Globus pallidus (tissue), 1 donor: ENCODE results near the gene PLPPR5.

Experiments used
- DNase-seq: peaks from one replicate; pipeline ENCODE4 v3.0.0-alpha.2; 2015; ENCODE audit warnings: low spot score

PLPPR5 gene

GRCh38 chr1:98967122-98967521, 37.5 kb downstream of the PLPPR5 start:
- DNase-seq: no peak

- DNase-seq: no peak
These were observed 39.3 kb downstream of the PLPPR5 start for GRCh38 chr1:98965394-98965793.

GRCh38 chr1:98964198-98964597, 40.5 kb downstream of the PLPPR5 start:
- no peak for DNase-seq

GRCh38 chr1:98963064-98963758, 41.5 kb downstream of the PLPPR5 start:
- no peak for DNase-seq

DNA sequence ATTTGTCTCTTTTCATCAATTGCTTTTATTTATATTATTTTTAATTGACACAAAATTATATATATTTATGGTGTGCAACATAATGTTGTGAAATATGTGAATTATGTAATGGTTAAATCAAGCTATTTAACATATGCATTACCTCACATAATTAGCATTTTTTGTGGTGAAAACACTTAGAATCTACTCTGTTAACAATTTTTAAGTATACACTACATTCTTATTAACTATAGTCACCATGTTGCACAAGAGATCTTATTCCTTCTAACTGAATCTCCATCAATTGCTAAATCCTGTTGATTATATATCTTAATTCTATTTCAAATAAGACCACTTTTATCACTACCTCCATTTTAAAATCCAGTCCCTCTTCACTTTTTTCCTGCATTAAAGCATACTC, 42.5 kb downstream of the PLPPR5 start:
- no peak for DNase-seq

DNA sequence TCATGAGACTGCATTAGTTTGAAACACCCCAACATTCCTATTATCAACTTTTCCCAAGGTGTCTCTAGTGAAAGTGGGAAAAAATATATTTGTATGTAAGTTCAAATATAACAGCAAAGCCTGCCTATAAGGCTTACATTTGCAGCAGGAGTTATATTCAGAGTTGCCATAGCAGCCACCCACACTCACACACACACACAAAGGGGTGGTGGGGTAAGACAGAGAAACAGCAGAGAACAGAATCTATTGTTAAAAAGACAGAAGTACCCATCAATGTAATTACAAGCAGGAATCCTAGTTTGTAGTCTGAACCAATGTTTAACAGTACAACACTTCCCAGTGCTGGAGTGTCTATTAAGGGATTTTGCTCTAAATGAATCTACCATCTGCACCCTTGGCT, 55.0 kb downstream of the PLPPR5 start:
- no peak for DNase-seq

DNA sequence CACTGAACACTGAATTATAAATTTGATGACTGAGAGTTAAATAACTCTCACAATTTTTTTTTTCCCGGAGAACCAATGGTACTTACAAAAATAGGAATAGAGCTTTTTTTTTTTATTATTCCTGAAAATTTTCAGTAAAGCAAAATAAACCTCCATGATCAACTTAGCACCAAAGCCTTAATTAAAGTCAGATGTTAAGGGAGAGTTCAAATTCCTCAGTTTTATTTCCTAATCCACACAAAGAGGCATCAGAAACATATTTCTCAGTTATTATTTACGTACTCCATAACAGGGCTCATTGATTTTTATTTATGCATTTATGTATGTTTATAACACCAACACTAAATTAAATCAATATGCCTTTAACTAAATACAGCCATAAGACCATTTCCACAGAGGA, 55.5 kb downstream of the PLPPR5 start:
- DNase-seq: no peak

DNA sequence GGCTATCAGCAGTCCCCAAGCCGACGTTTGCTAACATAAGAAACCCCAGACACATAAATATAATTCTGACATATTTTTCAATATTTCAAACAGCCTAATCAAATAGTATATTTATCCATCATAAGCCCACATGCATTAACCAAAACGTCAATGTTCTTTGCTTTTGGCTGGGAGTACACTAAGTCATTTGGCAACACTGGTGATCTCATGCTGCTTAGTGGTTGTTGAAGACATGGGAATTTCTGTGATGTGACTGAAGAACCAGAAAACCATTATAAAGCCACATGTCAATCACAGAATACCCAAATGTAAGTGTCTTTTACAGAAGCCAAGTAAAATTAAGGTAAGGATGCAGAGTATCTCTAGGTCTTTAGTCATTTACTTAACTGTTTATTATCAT, 57.6 kb downstream of the PLPPR5 start:
- no peak for DNase-seq

DNA sequence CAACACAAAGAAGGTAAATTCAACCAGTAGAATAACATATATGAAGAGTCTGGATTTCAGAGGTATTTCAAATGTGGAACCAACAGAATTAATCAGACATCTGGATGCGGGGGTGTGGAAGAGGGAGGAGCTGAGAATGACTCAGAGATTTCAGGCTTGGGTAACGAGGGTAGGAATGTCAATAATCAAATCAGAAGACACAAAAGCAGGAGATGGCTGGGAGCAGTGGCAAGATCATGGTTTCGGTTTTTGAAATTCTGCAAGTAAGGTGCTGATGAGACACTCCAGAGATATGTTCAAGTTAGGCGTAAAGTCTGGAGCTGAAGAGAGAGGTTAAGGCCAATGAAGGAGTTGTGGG, 64.0 kb downstream of the PLPPR5 start:
- DNase-seq: no peak

GRCh38 chr1:98940069-98940721, 64.5 kb downstream of the PLPPR5 start:
- DNase-seq: no peak

GRCh38 chr1:98939471-98939870, 65.2 kb downstream of the PLPPR5 start:
- no peak for DNase-seq

DNA sequence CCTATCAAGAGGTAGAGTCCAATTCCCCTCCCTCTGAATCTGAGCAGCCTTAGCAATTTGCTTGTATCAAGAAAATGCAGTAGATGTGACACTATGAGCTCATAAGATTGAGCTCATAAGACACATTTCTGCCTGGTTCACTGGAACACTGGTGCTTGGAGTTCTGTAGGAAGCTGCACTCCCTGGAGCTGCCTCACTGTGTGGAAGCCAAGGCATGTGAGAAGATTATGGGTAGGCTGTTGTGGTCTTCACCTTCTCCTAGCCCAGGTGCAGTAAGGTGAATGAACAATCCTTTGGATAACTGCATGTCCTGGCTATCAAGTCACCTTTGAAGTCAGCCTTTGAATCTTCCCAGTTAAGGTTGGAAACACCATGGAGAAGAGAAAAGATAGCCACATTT, 67.3 kb downstream of the PLPPR5 start:
- DNase-seq: no peak

- no peak for DNase-seq
These were observed 72.5 kb downstream of the PLPPR5 start for GRCh38 chr1:98932184-98932583.

DNA sequence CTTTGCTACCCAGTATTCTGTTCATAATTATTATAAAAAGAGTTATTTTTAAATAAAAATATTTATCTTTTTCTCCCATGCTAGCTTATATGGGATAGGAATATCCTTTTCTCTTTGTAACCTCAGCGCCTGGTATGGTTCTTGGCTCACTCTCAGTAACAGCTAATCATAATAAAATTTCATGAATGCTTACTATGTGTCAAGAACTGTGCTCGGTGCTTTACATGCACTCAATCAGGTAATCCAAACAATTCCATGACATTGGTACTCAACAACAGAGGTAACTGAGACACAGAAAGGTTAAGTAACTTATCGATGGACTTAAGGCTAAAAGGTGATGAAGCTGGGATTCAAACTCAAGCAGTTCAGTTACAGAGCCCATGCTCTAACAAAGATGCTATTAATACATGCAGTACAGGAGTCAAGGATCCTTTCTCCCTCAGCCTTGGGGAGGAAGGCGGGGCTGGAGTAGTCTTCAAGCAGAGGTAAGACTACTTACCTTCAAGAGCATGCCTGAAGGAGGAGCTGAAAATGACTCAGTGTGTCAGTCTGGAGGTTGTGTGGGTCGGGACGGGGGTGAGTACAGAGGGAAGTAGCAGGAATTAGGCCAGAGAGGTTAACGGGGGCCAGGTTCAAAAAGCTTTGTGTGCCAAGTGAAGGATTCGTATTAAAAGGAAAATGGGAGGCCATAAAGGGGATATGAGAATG, 73.4 kb downstream of the PLPPR5 start:
- no peak for DNase-seq

GRCh38 chr1:98929437-98929836, 75.2 kb downstream of the PLPPR5 start:
- DNase-seq: no peak

- DNase-seq: no peak
These were observed 78.1 kb downstream of the PLPPR5 start for GRCh38 chr1:98926597-98926996.

- DNase-seq: no peak
These were observed 79.7 kb downstream of the PLPPR5 start for GRCh38 chr1:98924977-98925376.

GRCh38 chr1:98923667-98924066, 81.0 kb downstream of the PLPPR5 start:
- DNase-seq: no peak

GRCh38 chr1:98921817-98922216, 82.8 kb downstream of the PLPPR5 start:
- no peak for DNase-seq

DNA sequence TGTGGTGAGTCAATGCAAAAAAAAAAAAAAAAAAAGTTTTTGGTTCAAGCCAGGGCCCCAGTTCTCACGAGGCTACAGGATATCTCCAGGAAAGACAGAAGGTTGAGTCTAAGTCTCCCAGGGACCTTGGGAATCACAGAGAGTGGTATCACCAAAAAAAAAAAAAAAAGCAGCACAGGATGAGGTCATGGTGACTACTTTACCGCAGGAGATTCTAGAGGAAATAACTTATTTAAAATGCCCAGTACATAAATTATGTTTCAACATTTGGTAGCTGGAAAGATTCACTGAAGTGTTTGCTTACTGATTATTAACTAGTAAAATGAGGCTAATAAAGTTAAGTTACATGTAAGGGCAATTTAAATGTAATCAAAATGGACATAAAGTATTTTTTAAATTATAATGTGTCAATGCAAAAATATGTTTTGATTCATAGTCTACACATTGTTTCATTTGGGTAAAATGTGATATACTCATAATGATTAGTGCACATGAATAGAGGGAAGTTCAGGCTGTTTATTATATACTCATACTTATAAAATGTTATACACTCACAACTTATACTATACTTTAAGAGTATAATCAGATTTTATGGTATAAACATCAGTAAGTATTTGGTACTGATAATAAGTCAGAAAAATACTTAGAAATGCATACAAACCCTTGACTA, 84.1 kb downstream of the PLPPR5 start:
- no peak for DNase-seq

- DNase-seq: no peak
These were observed 85.0 kb downstream of the PLPPR5 start for GRCh38 chr1:98919652-98920051.

DNA sequence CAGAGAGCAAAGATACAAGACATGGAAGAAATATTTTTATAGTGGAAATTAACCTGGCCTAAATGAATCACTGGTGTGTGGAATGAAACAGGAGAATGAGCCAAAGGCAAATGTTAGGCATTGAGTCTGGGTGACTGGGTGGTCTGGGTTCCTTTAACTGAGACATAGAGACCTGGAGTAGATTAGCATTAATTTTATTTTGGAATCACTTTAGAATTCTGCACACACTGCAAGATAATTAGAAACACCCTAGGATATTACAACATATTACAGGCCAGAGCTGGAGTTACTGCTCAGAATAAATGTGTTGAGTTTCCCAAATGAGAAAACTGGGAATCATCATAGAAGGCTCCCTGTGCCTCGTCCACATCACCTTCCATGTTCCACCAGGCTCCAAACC, 85.5 kb downstream of the PLPPR5 start:
- no peak for DNase-seq

GRCh38 chr1:98914547-98914946, 90.1 kb downstream of the PLPPR5 start:
- no peak for DNase-seq
